H1 (cell line): ENCODE results near the gene GAREM2. TPM values are rescaled to one million over a fixed set of nuclear protein-coding genes. Genes with fewer than 3 reads are reported as not detected.

Experiments
- CTCF ChIA-PET: fragments of 300-600 bp; sonication (Branson Sonifier 250); formaldehyde crosslinking; loops from one replicate; lab custom pipeline; 2021; ENCODE audit not compliant: partially characterized antibody; lab: Charles Lee
- POLR2A ChIA-PET: fragments of 300-600 bp; sonication (Branson Sonifier 250); formaldehyde crosslinking; loops from one replicate; lab custom pipeline; 2021; ENCODE audit warnings: inconsistent platforms; ENCODE audit not compliant: partially characterized antibody; lab: Charles Lee
- DNase-seq, 2 experiments: peaks; one replicate each; pipeline versions ENCODE4 v3.0.0 to v3.0.0-alpha.2; 2010 to 2022; ENCODE audit warnings: low spot score in 2 of 2, low read depth in 1 of 2, mixed read lengths in 1 of 2
- FAIRE-seq: peaks from 2 replicates; lab custom pipeline; 2011; peaks lifted over from hg19 to GRCh38; lab: Jason Lieb, UNC
- H2AFZ ChIP-seq: 2 replicates; pipeline ENCODE4 v1.8.1; 2012; ENCODE audit warnings: low read length, inconsistent platforms
- H2AK5ac ChIP-seq: 2 replicates; pipeline ENCODE4 v1.6.1; 2013; ENCODE audit warnings: low read depth, low read length
- H2BK120ac ChIP-seq: replicated peaks from 2 replicates; pipeline ENCODE3; 2013; ENCODE audit warnings: low read depth, low read length, inconsistent platforms
- H2BK12ac ChIP-seq: 2 replicates; pipeline ENCODE4 v1.6.1; 2013; ENCODE audit warnings: low read depth, low read length
- H2BK15ac ChIP-seq: 2 replicates; pipeline ENCODE4 v1.6.1; 2013; ENCODE audit warnings: low read length
- H2BK20ac ChIP-seq: 2 replicates; pipeline ENCODE4 v1.6.1; 2013; ENCODE audit warnings: low read length
- H2BK5ac ChIP-seq: 2 replicates; pipeline ENCODE4 v1.6.1; 2013; ENCODE audit warnings: low read depth, low read length
- H3K14ac ChIP-seq: 2 replicates; pipeline ENCODE4 v1.6.1; 2013; ENCODE audit warnings: inconsistent platforms; ENCODE audit not compliant: insufficient read length
- H3K18ac ChIP-seq: 2 replicates; pipeline ENCODE4 v1.6.1; 2013; ENCODE audit warnings: low read length; ENCODE audit errors: extremely low read depth
- H3K23ac ChIP-seq: 2 replicates; pipeline ENCODE4 v1.6.1; 2013; ENCODE audit warnings: inconsistent platforms; ENCODE audit not compliant: insufficient read length
- H3K23me2 ChIP-seq: 2 replicates; pipeline ENCODE4 v1.6.1; 2013; ENCODE audit warnings: low read depth, low read length
- H3K27ac ChIP-seq: 2 replicates; pipeline ENCODE4 v1.6.1; 2011; ENCODE audit warnings: low read depth, low read length, inconsistent platforms
- H3K27me3 ChIP-seq, 4 experiments: replicated peaks in 1 of 4; 1 replicate in 1 of 4; 2 replicates in 3 of 4; pipeline versions ENCODE4 v1.6.1 to v1.8.1; 2011 to 2013; ENCODE audit warnings: low read length in 3 of 4, mild to moderate bottlenecking in 3 of 4, inconsistent platforms in 2 of 4, mixed read lengths in 2 of 4, moderate library complexity in 1 of 4; ENCODE audit not compliant: control insufficient read depth in 3 of 4, insufficient read depth in 3 of 4; ENCODE audit errors: extremely low read depth in 1 of 4
- H3K36me3 ChIP-seq, 4 experiments: 2 replicates each; pipeline versions ENCODE4 v1.6.1 to v1.8.1; 2011 to 2013; ENCODE audit warnings: mild to moderate bottlenecking in 4 of 4, low read length in 3 of 4, moderate library complexity in 2 of 4, control low read depth in 1 of 4, inconsistent platforms in 1 of 4; ENCODE audit not compliant: insufficient read depth in 4 of 4, control insufficient read depth in 2 of 4
- H3K4ac ChIP-seq: replicated peaks from 2 replicates; pipeline ENCODE3; 2013; ENCODE audit warnings: low read length, low read depth, mixed read lengths, inconsistent platforms; ENCODE audit not compliant: insufficient read length
- H3K4me1 ChIP-seq, 4 experiments: replicated peaks in 1 of 4; 1 replicate in 1 of 4; 2 replicates in 3 of 4; pipeline versions ENCODE4 v1.6.1 to v1.8.1; 2011 to 2013; ENCODE audit warnings: low read length in 3 of 4, inconsistent platforms in 2 of 4, mixed read lengths in 1 of 4; ENCODE audit not compliant: insufficient read depth in 4 of 4, control insufficient read depth in 3 of 4
- H3K4me2 ChIP-seq, 2 experiments: 2 replicates each; pipeline versions ENCODE4 v1.6.1 to v1.8.1; 2011 to 2013; ENCODE audit warnings: low read depth in 2 of 2, low read length in 2 of 2, control low read depth in 1 of 2, inconsistent platforms in 1 of 2, mild to moderate bottlenecking in 1 of 2; ENCODE audit not compliant: insufficient read depth in 1 of 2
- H3K4me3 ChIP-seq, 4 experiments: fragments of 200-600, 300-600 bp in 1 of 4; sonication (generic), shearing (Covaris generic), sonication (Bioruptor Twin) in 1 of 4; 2 replicates each; pipeline versions ENCODE4 v1.5.1 to v1.8.1; 2011 to 2016; ENCODE audit warnings: low read length in 4 of 4, low read depth in 3 of 4, control low read depth in 2 of 4, inconsistent platforms in 2 of 4, mild to moderate bottlenecking in 2 of 4, mixed read lengths in 1 of 4, moderate library complexity in 1 of 4; ENCODE audit not compliant: insufficient read depth in 2 of 4; ENCODE audit errors: extremely low read depth in 1 of 4
- H3K56ac ChIP-seq: replicated peaks from 2 replicates; pipeline ENCODE3; 2013; ENCODE audit warnings: low read depth, mild to moderate bottlenecking, mixed read lengths, low read length, inconsistent platforms; ENCODE audit not compliant: insufficient read length
- H3K79me1 ChIP-seq: 2 replicates; pipeline ENCODE4 v1.6.1; 2013; ENCODE audit warnings: low read depth, low read length, control low read depth
- H3K79me2 ChIP-seq, 2 experiments: 2 replicates each; pipeline versions ENCODE4 v1.6.1 to v1.8.1; 2012 to 2013; ENCODE audit warnings: low read length in 2 of 2, mild to moderate bottlenecking in 2 of 2, inconsistent platforms in 1 of 2; ENCODE audit not compliant: insufficient read depth in 2 of 2, control insufficient read depth in 1 of 2
- H3K9ac ChIP-seq, 4 experiments: replicated peaks in 1 of 4; 1 replicate in 1 of 4; 2 replicates in 3 of 4; pipeline versions ENCODE4 v1.6.1 to v1.8.1; 2011 to 2013; ENCODE audit warnings: low read depth in 3 of 4, low read length in 3 of 4, control low read depth in 2 of 4, mild to moderate bottlenecking in 2 of 4, moderate library complexity in 2 of 4, inconsistent platforms in 1 of 4; ENCODE audit errors: extremely low read depth in 1 of 4
- H3K9me3 ChIP-seq, 2 experiments: 2 replicates each; pipeline versions ENCODE4 v1.6.1 to v1.8.1; 2012 to 2013; ENCODE audit warnings: mild to moderate bottlenecking in 2 of 2, moderate library complexity in 2 of 2, control low read depth in 1 of 2, inconsistent platforms in 1 of 2, low read depth in 1 of 2, low read length in 1 of 2, mixed read lengths in 1 of 2; ENCODE audit not compliant: insufficient read depth in 2 of 2
- H4K20me1 ChIP-seq, 2 experiments: replicated peaks in 1 of 2; 2 replicates each; pipeline versions ENCODE3 to v1.8.1; 2011 to 2013; ENCODE audit warnings: inconsistent platforms in 2 of 2, low read length in 2 of 2, mild to moderate bottlenecking in 1 of 2; ENCODE audit not compliant: insufficient read depth in 2 of 2, control insufficient read depth in 1 of 2
- H4K5ac ChIP-seq: 2 replicates; pipeline ENCODE4 v1.6.1; 2013; ENCODE audit warnings: low read length, low read depth, mixed read lengths, inconsistent platforms; ENCODE audit not compliant: insufficient read length
- H4K8ac ChIP-seq: 2 replicates; pipeline ENCODE4 v1.8.0; 2013; ENCODE audit warnings: mild to moderate bottlenecking, moderate library complexity, low read length, inconsistent platforms; ENCODE audit not compliant: insufficient read depth; ENCODE audit errors: extremely low read depth
- H4K91ac ChIP-seq: replicated peaks from 2 replicates; pipeline ENCODE3; 2013; ENCODE audit warnings: low read length, mixed read lengths, inconsistent platforms; ENCODE audit not compliant: insufficient read length
- ASH2L ChIP-seq: fragments of 200-600, 300-600 bp; sonication (generic); IDR thresholded peaks from one replicate; pipeline ENCODE4 v1.7.1; 2017; ENCODE audit warnings: low read length
- BACH1 ChIP-seq: IDR thresholded peaks from 2 replicates; pipeline ENCODE4 v1.6.1; 2012; ENCODE audit warnings: low read length, improper control_type of control experiment
- CEBPB ChIP-seq: IDR thresholded peaks from 2 replicates; pipeline ENCODE4 v1.6.1; 2012; ENCODE audit warnings: low read depth, low read length
- CREB1 ChIP-seq: IDR thresholded peaks from 2 replicates; pipeline ENCODE4 v1.6.1; 2012; ENCODE audit warnings: inconsistent platforms
- EP300 ChIP-seq, 2 experiments: IDR thresholded peaks; 1 replicate in 1 of 2; 2 replicates in 1 of 2; pipeline ENCODE4 v1.6.1; 2011 to 2012; ENCODE audit warnings: low read depth in 2 of 2, low read length in 2 of 2, mild to moderate bottlenecking in 2 of 2, borderline replicate concordance in 1 of 2, inconsistent platforms in 1 of 2, moderate library complexity in 1 of 2
- KDM4A ChIP-seq: IDR thresholded peaks from one replicate; pipeline ENCODE4 v1.7.1; 2012; ENCODE audit warnings: low read depth, mild to moderate bottlenecking, moderate library complexity, low read length, inconsistent platforms; ENCODE audit not compliant: severe bottlenecking
- NANOG ChIP-seq: IDR thresholded peaks from 2 replicates; pipeline ENCODE4 v1.6.1; 2011; ENCODE audit warnings: low read length, low read depth, mild to moderate bottlenecking, inconsistent platforms; ENCODE audit not compliant: insufficient read depth, poor library complexity, severe bottlenecking
- NRF1 ChIP-seq: IDR thresholded peaks from 2 replicates; pipeline ENCODE4 v1.6.1; 2011; ENCODE audit warnings: mild to moderate bottlenecking, low read depth, low read length, improper control_type of control experiment
- SP4 ChIP-seq: IDR thresholded peaks from 2 replicates; pipeline ENCODE4 v1.6.1; 2012; ENCODE audit warnings: low read length, inconsistent platforms
- SRF ChIP-seq: IDR thresholded peaks from 2 replicates; pipeline ENCODE4 v1.6.1; 2011; ENCODE audit warnings: mild to moderate bottlenecking, low read depth, low read length, moderate library complexity
- SUZ12 ChIP-seq: fragments of 200-600 bp; sonication (generic); IDR thresholded peaks from 2 replicates; pipeline ENCODE4 v1.6.1; 2012; ENCODE audit warnings: mild to moderate bottlenecking, inconsistent platforms, low read length, moderate library complexity, mixed read lengths
- WGBS, 2 experiments: shearing (Covaris generic) in 1 of 2; methylation state at CpG; one replicate each; pipeline versions ENCODE4 v1.1.6 to v1.1.7; 2013 to 2015; ENCODE audit warnings: low lambda C conversion rate in 2 of 2, mixed read lengths in 2 of 2, inconsistent platforms in 1 of 2, low coverage in 1 of 2, missing lambda C conversion rate in 1 of 2; ENCODE audit not compliant: insufficient replicate concordance in 2 of 2, insufficient coverage in 1 of 2, insufficient read length in 1 of 2; ENCODE audit errors: extremely low coverage in 1 of 2, missing lambda C conversion rate in 1 of 2; 5-methylcytosine and 5-hydroxymethylcytosine counted together
- polyA plus RNA-seq, 7 experiments: library from polyadenylated mRNA; depleted of rRNA in 3 of 7; stranded (reverse) in 5 of 7; unstranded in 2 of 7; fragments of >200 nt in 5 of 7; fragments of 200-250 nt in 2 of 7; gene quantifications; 1 replicate in 5 of 7; 2 replicates in 1 of 7; 4 replicates in 1 of 7; pipeline versions ENCODE4 v1.2.1 to v1.2.3, GENCODE V29; 2011 to 2013; ENCODE audit warnings: missing spikeins in 2 of 7, mixed read lengths in 2 of 7
- total RNA-seq: library from RNA; stranded (reverse); fragmentation: NEBNext Ultra II Directional; extraction: Animal tissue kit (Norgen Biotek cat#: 25700); gene quantifications from 2 replicates; pipeline ENCODE4 v1.2.1, GENCODE V29; 2021

GAREM2 gene
- total and polyA plus RNA-seq, 2 of the 8 experiments (the other 6 are each of a cell fraction or from before 2014, with no cell fraction given), result 19.9 TPM

- Histone ChIP-seq H3K36me3 (peaks cover 0 to 8% (median 3%) of the 10 kb centered on the region in 4 experiments; a peak in 2 of 8 replicates), H3K4me2 (peak overlapping the region; percentile 59 to 96), H2BK120ac (no peak overlapping the region), H2BK5ac (no peak overlapping the region), H2BK20ac (no peak overlapping the region), H3K9ac (peak overlapping the region in 2 of 4 experiments; percentile 54 to 62; a peak in 4 of 7 replicates), H3K4ac (no peak overlapping the region), H2AK5ac (no peak overlapping the region), H4K5ac (peak overlapping the region; percentile 57), H3K27ac (0 out of 2 replicates have a peak overlapping the region, but pooled peaks have one; percentile 28), H4K20me1 (peaks cover 0 to 2% of the 10 kb centered on the region in 2 experiments), H2BK15ac (peak overlapping the region; percentile 95; the same call in 1 of the 2 replicates), H3K4me1 (peaks cover 0 to 14% (median 7%) of the 10 kb centered on the region in 4 experiments; a peak in 6 of 7 replicates), H3K9me3 (no peaks in the 10 kb centered on the region), H3K79me2 (no peaks in the 10 kb centered on the region), H3K18ac (peak overlapping the region; percentile 34; the same call in 1 of the 2 replicates), H3K27me3 (peaks cover 0 to 6% (median 3%) of the 10 kb centered on the region in 4 experiments; a peak in 2 of 7 replicates), H4K91ac (peak overlapping the region; percentile 81), H3K23me2 (peaks cover 3% of the 10 kb centered on the region; the same call in 1 of the 2 replicates), H3K4me3 (peak overlapping the region; percentile 31 to 77 (median 50)), H3K23ac (no peak overlapping the region), H3K14ac (no peak overlapping the region), H3K56ac (no peak overlapping the region), H2AFZ (peak overlapping the region; percentile 99), H2BK12ac (peak overlapping the region; percentile 30; the same call in 1 of the 2 replicates), H3K79me1 (peaks cover 2% of the 10 kb centered on the region; the same call in 1 of the 2 replicates), H4K8ac (peak overlapping the region; percentile 69)
- WGBS, 2 experiments, result 4% methylated on average over 76 of the region's 114 CpGs; no CpG with 5 or more reads in 1 of the 2 experiments
- DNase-seq (peak; percentile 46 to 88), FAIRE-seq (no peak)
- ChIA-PET POLR2A (interaction anchor here (0.6 to 7.0 kb wide), 11 partner anchors 8 to 160 kb away, joined by 3 to 65 read pairs (median 3); partner anchors contain the start of genes GAREM2, HADHA, HADHB and RAB10), CTCF (interaction anchor here (0.5 to 2.5 kb wide), 20 partner anchors 9 to 338 kb away, joined by 3 to 23 read pairs (median 3); partner anchors contain the start of gene GAREM2)
- no peak for TF ChIP-seq NRF1
- TF ChIP-seq ASH2L, result peak; percentile 45
- no peak for TF ChIP-seq EP300 (IDR thresholded peaks at IDR 0.05; ENCODE audit: borderline replicate concordance in 1 of 2, low read depth in 2 of 2, low read length in 2 of 2)
- peak; percentile 26; the same call in 1 of the 2 replicates for TF ChIP-seq CREB1
- peak; percentile 91 for TF ChIP-seq KDM4A
- TF ChIP-seq SUZ12, result peak; percentile 53; the same call in 1 of the 2 replicates
- peak; percentile 86 for TF ChIP-seq BACH1
- no peak for TF ChIP-seq SRF
- TF ChIP-seq NANOG, result no peak
- TF ChIP-seq CEBPB, result no peak
- no peak for TF ChIP-seq SP4
These were observed 11.8 kb downstream of the GAREM2 start for GRCh38 chr2:26184555-26185303.
